ENCODE data around the gene SLC35F3.

Gene SLC35F3

DNA sequence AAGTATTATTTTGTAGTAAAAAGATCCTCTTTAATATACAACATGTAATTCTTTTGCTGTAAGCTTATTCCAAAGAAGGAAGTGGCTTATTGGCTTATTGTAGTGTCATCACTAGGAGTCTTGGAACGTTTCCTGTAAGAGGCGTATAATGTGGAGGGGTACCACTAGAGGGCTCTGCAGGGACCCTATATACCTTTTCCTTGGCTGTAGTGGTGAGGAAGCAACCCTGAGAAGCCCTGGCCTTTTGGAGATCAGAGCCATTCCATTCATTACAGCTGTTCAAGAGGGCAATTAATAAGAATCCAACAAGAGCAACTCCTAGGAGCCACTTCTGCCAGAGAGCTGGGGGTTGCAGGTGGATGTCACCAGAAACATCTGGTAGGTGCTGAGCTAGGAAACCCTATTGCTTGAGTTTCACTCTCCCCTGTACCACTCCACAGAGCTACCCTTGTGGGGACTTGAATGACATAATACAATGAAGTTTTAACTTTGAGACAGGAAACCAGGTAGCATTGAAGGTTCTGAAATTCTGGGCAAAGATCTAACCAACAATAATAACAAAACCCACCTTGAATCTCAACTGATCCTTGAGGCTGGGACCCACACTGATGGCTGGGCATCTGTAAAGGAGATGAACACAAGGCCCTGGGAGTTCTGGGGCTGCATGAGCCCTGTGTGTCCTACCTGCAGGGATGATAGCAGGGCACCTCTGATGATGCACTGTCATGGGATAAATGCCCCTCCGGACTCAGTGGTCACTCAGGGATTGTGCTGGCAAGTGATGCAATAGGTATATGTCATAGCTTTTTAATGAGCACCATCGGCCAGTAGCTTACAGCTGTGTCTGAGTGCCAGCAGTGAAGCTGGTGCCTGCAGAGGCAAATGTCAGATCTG is 308.5 kb downstream of the SLC35F3 start:
- no peak overlapping the region for H3K4me3 ChIP-seq (ENCODE audit: low read depth in 1 of 2, low read length in 1 of 2)
- peak overlapping the region; percentile 69 for H3K27ac ChIP-seq
- no peaks in the 10 kb centered on the region for H3K9me3 ChIP-seq
- H3K4me1 ChIP-seq (ENCODE audit: control insufficient read depth in 1 of 2, insufficient read depth in 1 of 2, low read depth in 1 of 2, low read length in 1 of 2): peaks cover 16 to 23% of the 10 kb centered on the region in 2 experiments
- H3K36me3 ChIP-seq: no peaks in the 10 kb centered on the region
- peaks cover 33% of the 10 kb centered on the region for H3K27me3 ChIP-seq
- TF ChIP-seq, protein P1, sequence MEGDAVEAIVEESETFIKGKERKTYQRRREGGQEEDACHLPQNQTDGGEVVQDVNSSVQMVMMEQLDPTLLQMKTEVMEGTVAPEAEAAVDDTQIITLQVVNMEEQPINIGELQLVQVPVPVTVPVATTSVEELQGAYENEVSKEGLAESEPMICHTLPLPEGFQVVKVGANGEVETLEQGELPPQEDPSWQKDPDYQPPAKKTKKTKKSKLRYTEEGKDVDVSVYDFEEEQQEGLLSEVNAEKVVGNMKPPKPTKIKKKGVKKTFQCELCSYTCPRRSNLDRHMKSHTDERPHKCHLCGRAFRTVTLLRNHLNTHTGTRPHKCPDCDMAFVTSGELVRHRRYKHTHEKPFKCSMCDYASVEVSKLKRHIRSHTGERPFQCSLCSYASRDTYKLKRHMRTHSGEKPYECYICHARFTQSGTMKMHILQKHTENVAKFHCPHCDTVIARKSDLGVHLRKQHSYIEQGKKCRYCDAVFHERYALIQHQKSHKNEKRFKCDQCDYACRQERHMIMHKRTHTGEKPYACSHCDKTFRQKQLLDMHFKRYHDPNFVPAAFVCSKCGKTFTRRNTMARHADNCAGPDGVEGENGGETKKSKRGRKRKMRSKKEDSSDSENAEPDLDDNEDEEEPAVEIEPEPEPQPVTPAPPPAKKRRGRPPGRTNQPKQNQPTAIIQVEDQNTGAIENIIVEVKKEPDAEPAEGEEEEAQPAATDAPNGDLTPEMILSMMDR (IDR thresholded peaks at IDR 0.05): no peak

DNA sequence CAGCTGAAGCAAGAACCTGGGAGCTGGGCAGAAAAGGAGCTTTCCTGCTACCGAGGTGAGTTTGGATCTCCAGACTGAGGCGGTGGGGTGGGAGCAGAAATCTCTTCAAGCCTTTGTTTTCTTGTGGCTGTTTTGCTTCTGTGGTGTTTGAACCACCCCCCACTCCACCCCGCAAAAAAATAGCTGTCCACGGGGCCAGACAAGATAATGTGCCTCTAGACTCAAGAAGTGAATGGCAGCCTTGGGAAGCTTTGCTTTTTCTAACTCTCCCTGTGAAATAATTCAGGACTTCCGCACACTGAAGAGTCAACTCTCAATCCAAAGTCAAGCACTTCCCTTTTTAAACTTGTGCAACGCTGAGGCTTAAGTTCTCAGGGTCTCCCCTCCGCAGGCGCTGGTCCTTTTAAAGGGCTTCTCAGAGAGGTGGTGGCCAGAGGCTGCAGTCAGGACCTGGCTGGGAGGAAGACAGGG is 309.2 kb downstream of the SLC35F3 start:
- H3K9me3 ChIP-seq: no peaks in the 10 kb centered on the region
- no peaks in the 10 kb centered on the region for H3K36me3 ChIP-seq
- peaks cover 16 to 23% of the 10 kb centered on the region in 2 experiments for H3K4me1 ChIP-seq (ENCODE audit: control insufficient read depth in 1 of 2, insufficient read depth in 1 of 2, low read depth in 1 of 2, low read length in 1 of 2)
- TF ChIP-seq, protein P1 (IDR thresholded peaks at IDR 0.05): no peak
- peak overlapping the region; percentile 61 to 63 for H3K4me3 ChIP-seq (ENCODE audit: low read depth in 1 of 2, low read length in 1 of 2)
- peak overlapping the region; percentile 69 for H3K27ac ChIP-seq
- peaks cover 33% of the 10 kb centered on the region for H3K27me3 ChIP-seq

DNA sequence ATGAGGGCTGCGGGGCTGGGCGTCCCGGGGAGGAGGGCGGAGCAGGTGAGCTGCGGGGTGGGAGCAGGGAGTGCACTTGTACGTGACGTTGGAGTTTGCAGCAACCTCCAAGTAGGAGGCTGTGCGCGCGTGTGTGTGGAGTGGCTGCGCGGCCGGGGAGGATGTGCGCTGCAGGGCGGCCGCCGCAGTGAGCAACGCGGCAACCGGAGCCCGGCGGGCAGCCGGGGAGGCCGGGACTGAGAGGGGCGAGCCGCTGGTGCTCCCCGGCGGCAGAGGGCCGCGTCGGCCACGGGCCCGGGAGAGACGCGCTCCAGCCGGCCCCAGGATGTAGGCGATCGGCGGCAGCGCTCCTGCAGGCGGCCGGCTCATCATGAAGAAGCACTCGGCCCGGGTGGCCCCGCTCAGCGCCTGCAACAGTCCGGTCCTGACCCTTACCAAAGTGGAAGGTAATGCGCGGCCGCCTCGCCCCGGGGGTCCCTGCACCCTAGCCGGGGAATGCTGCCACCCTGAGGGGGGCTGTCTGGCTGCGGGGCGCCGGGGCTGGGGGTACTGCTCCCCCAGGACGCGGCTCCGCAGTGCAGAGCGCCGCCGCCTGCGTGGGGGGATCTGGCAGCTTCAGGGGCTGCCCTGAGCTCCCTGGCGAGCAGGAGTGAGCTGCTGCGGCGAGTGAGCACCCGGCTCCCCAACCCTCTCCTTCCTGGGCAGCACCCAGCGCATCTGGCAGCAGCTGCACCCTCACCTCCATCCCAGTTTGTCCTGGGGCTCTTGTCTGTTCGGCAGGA is 309.8 kb downstream of the SLC35F3 start:
- Histone ChIP-seq H3K27me3 (peaks cover 33% of the 10 kb centered on the region), H3K9me3 (no peaks in the 10 kb centered on the region), H3K36me3 (no peaks in the 10 kb centered on the region), H3K4me3 (ENCODE audit: low read depth in 1 of 2, low read length in 1 of 2) (peak overlapping the region; percentile 61 to 63), H3K4me1 (ENCODE audit: control insufficient read depth in 1 of 2, insufficient read depth in 1 of 2, low read depth in 1 of 2, low read length in 1 of 2) (peaks cover 16 to 23% of the 10 kb centered on the region in 2 experiments), H3K27ac (peak overlapping the region; percentile 69)
- TF ChIP-seq, protein P1 (IDR thresholded peaks at IDR 0.05): no peak

DNA sequence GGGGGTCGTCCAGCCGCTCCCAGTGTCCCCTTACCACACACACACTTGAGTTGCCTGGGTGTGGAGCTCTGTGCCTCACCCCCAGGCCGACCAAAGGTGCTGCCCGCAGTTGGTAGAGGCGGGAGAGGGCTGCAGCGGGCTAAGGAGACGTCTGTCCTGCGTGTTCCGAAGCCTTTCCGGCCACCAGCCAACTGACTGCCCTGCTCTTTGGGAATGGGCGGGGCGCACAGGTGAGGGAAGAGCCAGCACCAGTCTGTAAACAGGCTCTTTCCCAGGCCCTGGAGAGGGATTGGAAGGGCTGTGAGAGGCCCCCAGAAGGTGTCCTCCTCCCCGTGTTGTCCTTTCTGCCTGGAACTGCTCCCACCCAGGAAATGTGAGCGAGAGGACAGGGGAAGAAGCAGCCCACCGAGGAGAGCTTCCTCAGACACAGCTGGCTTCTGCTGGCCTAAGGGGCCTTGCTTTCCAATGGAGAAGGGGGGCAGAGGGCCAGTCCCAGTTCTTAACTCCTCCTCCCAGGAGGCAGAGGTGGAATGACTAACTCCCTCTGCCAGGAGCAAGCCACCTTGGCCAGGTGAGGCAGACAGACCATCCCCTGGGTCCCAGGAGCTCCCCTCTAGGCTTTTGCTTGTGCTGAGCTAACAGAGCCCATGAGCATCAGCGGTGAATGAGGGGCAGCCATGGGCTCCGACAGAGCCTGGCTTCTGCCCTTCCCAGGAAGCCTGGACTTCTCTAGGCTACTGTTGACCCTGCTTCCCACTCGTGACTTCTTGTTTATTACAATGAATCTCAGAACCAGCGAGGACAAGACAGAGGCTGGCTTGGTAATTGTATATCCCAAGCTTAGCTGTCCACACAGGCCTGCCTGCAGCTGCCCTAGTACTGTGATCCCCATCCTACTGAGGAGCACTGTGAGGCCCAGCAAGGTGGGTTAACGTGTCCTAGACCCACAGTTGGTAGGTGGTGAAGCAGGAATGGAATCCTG is 310.7 kb downstream of the SLC35F3 start:
- peaks cover 33% of the 10 kb centered on the region for H3K27me3 ChIP-seq
- no peak overlapping the region for H3K27ac ChIP-seq
- TF ChIP-seq, protein P1 (IDR thresholded peaks at IDR 0.05): no peak
- H3K36me3 ChIP-seq: no peaks in the 10 kb centered on the region
- H3K4me1 ChIP-seq (ENCODE audit: control insufficient read depth in 1 of 2, insufficient read depth in 1 of 2, low read depth in 1 of 2, low read length in 1 of 2): peaks cover 16 to 23% of the 10 kb centered on the region in 2 experiments
- H3K9me3 ChIP-seq: no peaks in the 10 kb centered on the region
- peak overlapping the region; percentile 61 to 63 for H3K4me3 ChIP-seq (ENCODE audit: low read depth in 1 of 2, low read length in 1 of 2)
